Measurements from ENCODE around the gene FAF1.

The FAF1 gene

GRCh38 chr1:50603274-50604271 is 356.5 kb downstream of the FAF1 start:
- Histone ChIP-seq H2AFZ (no peak overlapping the region), H3K27me3 (ENCODE audit: control insufficient read depth, insufficient read depth, low read length) (no peaks in the 10 kb centered on the region), H3K9me3 (ENCODE audit: control insufficient read depth, low read length) (no peaks in the 10 kb centered on the region), H3K79me2 (no peaks in the 10 kb centered on the region), H3K27ac (no peak overlapping the region), H3K36me3 (ENCODE audit: control insufficient read depth, insufficient read depth, low read length) (no peaks in the 10 kb centered on the region), H3K4me1 (no peaks in the 10 kb centered on the region), H3K4me2 (ENCODE audit: low read length) (no peak overlapping the region), H3K9ac (no peak overlapping the region), H3K4me3 (ENCODE audit: low read depth, low read length) (no peak overlapping the region)
- no peak for TF ChIP-seq CTCF (IDR thresholded peaks at IDR 0.05)

GRCh38 chr1:50599546-50599945 is 360.5 kb downstream of the FAF1 start:
- H3K4me2 ChIP-seq (ENCODE audit: low read length), result no peak overlapping the region
- no peak overlapping the region for H3K9ac ChIP-seq
- no peak overlapping the region for H3K4me3 ChIP-seq (ENCODE audit: low read depth, low read length)
- no peak overlapping the region for H2AFZ ChIP-seq
- H3K9me3 ChIP-seq (ENCODE audit: control insufficient read depth, low read length), result no peaks in the 10 kb centered on the region
- no peaks in the 10 kb centered on the region for H3K4me1 ChIP-seq
- H3K79me2 ChIP-seq, result no peaks in the 10 kb centered on the region
- no peaks in the 10 kb centered on the region for H3K36me3 ChIP-seq (ENCODE audit: control insufficient read depth, insufficient read depth, low read length)
- H3K27me3 ChIP-seq (ENCODE audit: control insufficient read depth, insufficient read depth, low read length), result no peaks in the 10 kb centered on the region
- no peak overlapping the region for H3K27ac ChIP-seq
- no peak for TF ChIP-seq CTCF (IDR thresholded peaks at IDR 0.05)

- Histone ChIP-seq H3K4me2 (ENCODE audit: low read length) (peak overlapping the region; percentile 56), H3K9ac (no peak overlapping the region), H3K9me3 (ENCODE audit: control insufficient read depth, low read length) (no peaks in the 10 kb centered on the region), H3K4me1 (no peaks in the 10 kb centered on the region), H3K36me3 (ENCODE audit: control insufficient read depth, insufficient read depth, low read length) (no peaks in the 10 kb centered on the region), H3K79me2 (no peaks in the 10 kb centered on the region), H3K27me3 (ENCODE audit: control insufficient read depth, insufficient read depth, low read length) (no peaks in the 10 kb centered on the region), H2AFZ (no peak overlapping the region), H3K27ac (peak overlapping the region; percentile 26), H3K4me3 (ENCODE audit: low read depth, low read length) (no peak overlapping the region)
- no peak for TF ChIP-seq CTCF (IDR thresholded peaks at IDR 0.05)
Measured at GRCh38 chr1:50595874-50596273, 364.2 kb downstream of the FAF1 start.

GRCh38 chr1:50593515-50593914 is 366.6 kb downstream of the FAF1 start:
- no peak for TF ChIP-seq CTCF (IDR thresholded peaks at IDR 0.05)
- Histone ChIP-seq H3K4me2 (ENCODE audit: low read length) (no peak overlapping the region), H3K79me2 (no peaks in the 10 kb centered on the region), H2AFZ (no peak overlapping the region), H3K9ac (no peak overlapping the region), H3K9me3 (ENCODE audit: control insufficient read depth, low read length) (no peaks in the 10 kb centered on the region), H3K27ac (no peak overlapping the region), H3K4me1 (no peaks in the 10 kb centered on the region), H3K4me3 (ENCODE audit: low read depth, low read length) (no peak overlapping the region), H3K36me3 (ENCODE audit: control insufficient read depth, insufficient read depth, low read length) (no peaks in the 10 kb centered on the region), H3K27me3 (ENCODE audit: control insufficient read depth, insufficient read depth, low read length) (no peaks in the 10 kb centered on the region)

Data from parathyroid adenoma (tissue), 2 donors.